K562 (cell line): ENCODE results near the gene FMOD. TPM values are rescaled to one million over a fixed set of nuclear protein-coding genes. Genes with fewer than 3 reads are reported as not detected.
A peak's percentile ranks its signal among the peaks of the same experiment; 100 is the strongest.

Source experiments
- CHD4 ChIP-seq: fragments of 200-600 bp; sonication (generic); IDR thresholded peaks from 3 replicates; pipeline ENCODE4 v1.6.1; 2012; ENCODE audit warnings: low read depth, mild to moderate bottlenecking, mixed read lengths, low read length, inconsistent platforms; ENCODE audit not compliant: insufficient read depth, insufficient replicate concordance, poor library complexity, severe bottlenecking
- CHD7 ChIP-seq: fragments of 200-600 bp; sonication (generic); IDR thresholded peaks from one replicate; pipeline ENCODE4 v1.6.1; 2012; ENCODE audit warnings: mild to moderate bottlenecking, low read depth, low read length, inconsistent platforms
- FIP1L1 ChIP-seq: fragments of 200-400 bp; formaldehyde crosslinking; IDR thresholded peaks from 2 replicates; pipeline ENCODE4 v1.6.1; 2018; ENCODE audit warnings: mild to moderate bottlenecking, low read depth, low read length; ENCODE audit not compliant: poor library complexity, severe bottlenecking
- HLTF ChIP-seq: fragments of 450-650 bp; IDR thresholded peaks from 2 replicates; pipeline ENCODE4 v1.6.1; 2016
- HNRNPUL1 ChIP-seq: fragments of 200-400 bp; formaldehyde crosslinking; IDR thresholded peaks from 2 replicates; pipeline ENCODE4 v1.6.1; 2017; ENCODE audit warnings: low read length
- MLLT1 ChIP-seq, 2 experiments: fragments of 450-650 bp; IDR thresholded peaks; 2 replicates each; pipeline ENCODE4 v1.6.1; 2016
- OTX1 ChIP-seq: fragments of 450-650 bp; formaldehyde crosslinking; IDR thresholded peaks from 2 replicates; pipeline ENCODE4 v1.4.0; 2022; ENCODE audit warnings: mild to moderate bottlenecking
- PTTG1 ChIP-seq: fragments of 450-650 bp; IDR thresholded peaks from 2 replicates; pipeline ENCODE4 v1.6.1; 2016; ENCODE audit warnings: low read depth, mild to moderate bottlenecking, missing genetic modification characterization, missing compliant biosample characterization
- RFX7 ChIP-seq: fragments of 250-450 bp; sonication (Bioruptor Pico); IDR thresholded peaks from 2 replicates; pipeline ENCODE4 v1.5.1; 2021; ENCODE audit warnings: mild to moderate bottlenecking
- ZBTB26 ChIP-seq: fragments of 450-650 bp; formaldehyde crosslinking; IDR thresholded peaks from 2 replicates; pipeline ENCODE4 v1.4.0; 2022; ENCODE audit warnings: missing genetic modification characterization
- ZNF165 ChIP-seq: fragments of 250-450 bp; sonication (Bioruptor Pico); IDR thresholded peaks from 2 replicates; pipeline ENCODE4 v1.4.0; 2020; ENCODE audit warnings: borderline replicate concordance
- ZNF282 ChIP-seq: sonication (generic); formaldehyde crosslinking; IDR thresholded peaks from 2 replicates; pipeline ENCODE4 v1.8.1; 2023; ENCODE audit warnings: missing genetic modification reagents
- ZNF699 ChIP-seq: fragments of 250-450 bp; sonication (Bioruptor Pico); IDR thresholded peaks from 2 replicates; pipeline ENCODE4 v1.8.0; 2021; ENCODE audit warnings: mild to moderate bottlenecking, moderate library complexity; ENCODE audit not compliant: insufficient replicate concordance
- polyA plus RNA-seq, 8 experiments: library from polyadenylated mRNA; depleted of rRNA in 4 of 8; stranded (reverse) in 5 of 8; unstranded in 3 of 8; fragments of >200 nt; fragmentation: Nextera tagmentation in 2 of 8; fragmentation: Illumina TruSeq in 1 of 8; extraction: Ambion mirVana in 2 of 8; extraction: Trizol in 1 of 8; gene quantifications; 2 replicates each; pipeline versions ENCODE4 v1.2.1 to v1.2.3, GENCODE V29; 2011 to 2014; ENCODE audit warnings: inconsistent platforms in 1 of 8, missing spikeins in 1 of 8
- total RNA-seq, 7 experiments: library from RNA; depleted of rRNA in 6 of 7; stranded (reverse); fragments of >200 nt in 6 of 7; fragmentation: Illumina TruSeq in 2 of 7; extraction: Trizol in 2 of 7; gene quantifications; 2 replicates each; pipeline versions ENCODE4 v1.2.1 to v1.2.3, GENCODE V29; 2011 to 2021; ENCODE audit warnings: low replicate concordance in 1 of 7

Gene FMOD
- total and polyA plus RNA-seq, 9 of the 15 experiments (the other 6 are each of a cell fraction or from before 2014, with no cell fraction given) = 0.03 to 0.13 (median 0.03) TPM; not detected in 6

- TF ChIP-seq ZBTB26 (no peak), HLTF (0 out of 2 replicates have a peak, but pooled peaks have one; percentile 40), HNRNPUL1 (no peak), RFX7 (no peak), OTX1 (CRISPR knock-in tag) (no peak), ZNF699 (CRISPR knock-in tag) (no peak), PTTG1 (tag) (no peak), CHD4 (no peak), ZNF165 (CRISPR knock-in tag) (no peak), MLLT1 (IDR thresholded peaks at IDR 0.05) (peak in 1 of 2 experiments; percentile 57; a peak in 2 of 4 replicates), ZNF282 (CRISPR knock-in tag) (no peak), CHD7 (no peak), FIP1L1 (no peak)
These were observed 50.2 kb downstream of the FMOD start (continued) for GRCh38 chr1:203300441-203301330.
